K562 (cell line): ENCODE results near the gene KRT4. TPM values are rescaled to one million over a fixed set of nuclear protein-coding genes. Genes with fewer than 3 reads are reported as not detected.

ENCODE experiments used
- ATAC-seq: fragments of 200-7000 bp; cut with Tn5 transposase; 3 replicates; pipeline ENCODE4 v1.9.1; 2020; ENCODE audit warnings: moderate library complexity
- BruUV-seq: library from RNA; stranded (reverse); fragments of 400-500 nt; replicated peaks from 2 replicates; lab custom pipeline; 2021; lab: Mats Ljungman, UMichigan
- CTCF ChIA-PET: fragments of 300-600 bp; formaldehyde crosslinking; extraction: SDS; loops from one replicate; lab custom pipeline; 2021; ENCODE audit warnings: low intra/inter-chr PET ratio; lab: Yijun Ruan, JAX
- POLR2A ChIA-PET: fragments of 300-600, 350-650 bp; sonication (Branson Sonifier 250); formaldehyde crosslinking; extraction: SDS; loops from one replicate; lab custom pipeline; 2021; ENCODE audit warnings: antibody characterized with exemption, inconsistent platforms; lab: Yijun Ruan, JAX
- DNase-seq, 4 experiments: peaks; one replicate each; pipeline versions ENCODE4 v3.0.0 to v3.0.0-alpha.2; 2011 to 2018; ENCODE audit warnings: low spot score in 3 of 4, mixed read lengths in 3 of 4; ENCODE audit errors: extremely low read depth in 1 of 4
- FAIRE-seq: peaks from 2 replicates; lab custom pipeline; 2011; peaks lifted over from hg19 to GRCh38; lab: Jason Lieb, UNC
- H2AFZ ChIP-seq: 2 replicates; pipeline ENCODE4 v1.6.0; 2011; ENCODE audit warnings: low read depth, low read length, control low read depth, inconsistent platforms
- H3K27ac ChIP-seq: fragments of 200-600 bp; 3 replicates; pipeline ENCODE4 v1.8.0; 2011; ENCODE audit warnings: low read depth, mild to moderate bottlenecking, control low read depth, inconsistent platforms, low read length, moderate library complexity, mixed read lengths; ENCODE audit errors: extremely low read depth
- H3K27me3 ChIP-seq, 2 experiments: fragments of 300-600 bp in 1 of 2; 2 replicates in 1 of 2; 3 replicates in 1 of 2; pipeline versions ENCODE4 v1.6.0 to v1.8.0; 2011; ENCODE audit warnings: inconsistent platforms in 2 of 2, low read length in 2 of 2, mild to moderate bottlenecking in 1 of 2, mixed read lengths in 1 of 2, moderate library complexity in 1 of 2; ENCODE audit not compliant: control insufficient read depth in 2 of 2, insufficient read depth in 2 of 2
- H3K36me3 ChIP-seq: fragments of 300-600 bp; 3 replicates; pipeline ENCODE4 v1.8.0; 2011; ENCODE audit warnings: mild to moderate bottlenecking, low read length, inconsistent platforms; ENCODE audit not compliant: control insufficient read depth, insufficient read depth
- H3K4me1 ChIP-seq, 2 experiments: fragments of 200-600 bp in 1 of 2; replicated peaks in 1 of 2; 2 replicates in 1 of 2; 3 replicates in 1 of 2; pipeline versions ENCODE4 v1.5.1 to v1.8.0; 2011; ENCODE audit warnings: inconsistent platforms in 2 of 2, low read length in 2 of 2, mild to moderate bottlenecking in 1 of 2, mixed read lengths in 1 of 2, moderate library complexity in 1 of 2; ENCODE audit not compliant: control insufficient read depth in 2 of 2, insufficient read depth in 2 of 2
- H3K4me2 ChIP-seq: 2 replicates; pipeline ENCODE4 v1.6.1; 2011; ENCODE audit warnings: low read length, control low read depth, inconsistent platforms, mixed read lengths; ENCODE audit not compliant: insufficient read depth
- H3K4me3 ChIP-seq: fragments of 200-600 bp; sonication (generic), shearing (Covaris generic); 2 replicates; pipeline ENCODE4 v1.5.1; 2016; ENCODE audit warnings: control low read depth, inconsistent platforms
- H3K79me2 ChIP-seq: fragments of 200-600 bp; 3 replicates; pipeline ENCODE4 v1.8.0; 2011; ENCODE audit warnings: low read length, inconsistent platforms; ENCODE audit not compliant: control insufficient read depth, insufficient read depth
- H3K9ac ChIP-seq, 2 experiments: 2 replicates each; pipeline versions ENCODE4 v1.6.0 to v1.6.1; 2011; ENCODE audit warnings: low read depth in 2 of 2, low read length in 2 of 2, control low read depth in 1 of 2, inconsistent platforms in 1 of 2, mild to moderate bottlenecking in 1 of 2, mixed read lengths in 1 of 2; ENCODE audit not compliant: insufficient read depth in 1 of 2
- H3K9me1 ChIP-seq: one replicate; pipeline ENCODE4 v1.6.0; 2011; ENCODE audit warnings: inconsistent platforms, mild to moderate bottlenecking, low read length, moderate library complexity; ENCODE audit not compliant: control insufficient read depth, insufficient read depth
- H3K9me3 ChIP-seq: replicated peaks from 2 replicates; pipeline ENCODE4 v1.5.1; 2011; ENCODE audit warnings: low read depth, low read length, inconsistent platforms; ENCODE audit not compliant: control insufficient read depth, insufficient read depth
- H4K20me1 ChIP-seq: replicated peaks from 2 replicates; pipeline ENCODE4 v1.6.1; 2011; ENCODE audit warnings: low read length, inconsistent platforms, mixed read lengths; ENCODE audit not compliant: control insufficient read depth, insufficient read depth
- CCNT2 ChIP-seq: IDR thresholded peaks from 2 replicates; pipeline ENCODE4 v1.6.1; 2011; ENCODE audit warnings: borderline replicate concordance, low read depth, mild to moderate bottlenecking, moderate library complexity, mixed read lengths, low read length; ENCODE audit not compliant: insufficient read length; ENCODE audit errors: extremely low read depth
- EP400 ChIP-seq: fragments of 450-650 bp; IDR thresholded peaks from 2 replicates; pipeline ENCODE4 v1.6.1; 2017; ENCODE audit warnings: antibody characterized with exemption, mild to moderate bottlenecking, moderate library complexity
- NCOA2 ChIP-seq, 2 experiments: fragments of 450-650 bp; IDR thresholded peaks; 2 replicates each; pipeline ENCODE4 v1.6.1; 2018; ENCODE audit warnings: mild to moderate bottlenecking in 2 of 2, moderate library complexity in 1 of 2; ENCODE audit not compliant: partially characterized antibody in 2 of 2
- NFIX ChIP-seq: fragments of 250-450 bp; sonication (Bioruptor Pico); IDR thresholded peaks from 2 replicates; pipeline ENCODE4 v1.4.0; 2020; ENCODE audit warnings: low read depth, mild to moderate bottlenecking, moderate library complexity
- ZFP30 ChIP-seq: fragments of 250-450 bp; sonication (Bioruptor Pico); IDR thresholded peaks from 2 replicates; pipeline ENCODE4 v1.8.0; 2022; ENCODE audit warnings: moderate library complexity, mild to moderate bottlenecking, inconsistent platforms, borderline replicate concordance
- ZNF699 ChIP-seq: fragments of 250-450 bp; sonication (Bioruptor Pico); IDR thresholded peaks from 2 replicates; pipeline ENCODE4 v1.8.0; 2021; ENCODE audit warnings: mild to moderate bottlenecking, moderate library complexity; ENCODE audit not compliant: insufficient replicate concordance
- WGBS: fragments of 100-300 bp; shearing (Covaris generic); methylation state at CpG from one replicate; pipeline ENCODE4 v1.1.6; 2016; ENCODE audit warnings: low coverage, mixed read lengths; ENCODE audit not compliant: insufficient coverage; ENCODE audit errors: missing lambda C conversion rate; 5-methylcytosine and 5-hydroxymethylcytosine counted together
- in situ Hi-C: fragments of 300-500 bp; cut with MboI; formaldehyde crosslinking; loops from 4 replicates; pipeline ENCODE4 v1.15.0; 2018; ENCODE audit warnings: inconsistent platforms, mixed read lengths
- intact Hi-C: fragments of 100-400 bp; cut with micrococcal nuclease; formaldehyde crosslinking; loops from 2 replicates; pipeline ENCODE4 v1.14.2; 2022
- polyA plus RNA-seq, 8 experiments: library from polyadenylated mRNA; depleted of rRNA in 4 of 8; stranded (reverse) in 5 of 8; unstranded in 3 of 8; fragments of >200 nt; fragmentation: Nextera tagmentation in 2 of 8; fragmentation: Illumina TruSeq in 1 of 8; extraction: Ambion mirVana in 2 of 8; extraction: Trizol in 1 of 8; gene quantifications; 2 replicates each; pipeline versions ENCODE4 v1.2.1 to v1.2.3, GENCODE V29; 2011 to 2014; ENCODE audit warnings: inconsistent platforms in 1 of 8, missing spikeins in 1 of 8
- total RNA-seq, 7 experiments: library from RNA; depleted of rRNA in 6 of 7; stranded (reverse); fragments of >200 nt in 6 of 7; fragmentation: Illumina TruSeq in 2 of 7; extraction: Trizol in 2 of 7; gene quantifications; 2 replicates each; pipeline versions ENCODE4 v1.2.1 to v1.2.3, GENCODE V29; 2011 to 2021; ENCODE audit warnings: low replicate concordance in 1 of 7
- TF ChIP-seq, protein P1 (sequence below): fragments of 250-450 bp; sonication (Bioruptor Pico); IDR thresholded peaks from 2 replicates; pipeline ENCODE4 v1.6.1; 2021; ENCODE audit warnings: mild to moderate bottlenecking

The KRT4 gene
- total and polyA plus RNA-seq, 9 of the 15 experiments (the other 6 are each of a cell fraction or from before 2014, with no cell fraction given) = not detected

DNA sequence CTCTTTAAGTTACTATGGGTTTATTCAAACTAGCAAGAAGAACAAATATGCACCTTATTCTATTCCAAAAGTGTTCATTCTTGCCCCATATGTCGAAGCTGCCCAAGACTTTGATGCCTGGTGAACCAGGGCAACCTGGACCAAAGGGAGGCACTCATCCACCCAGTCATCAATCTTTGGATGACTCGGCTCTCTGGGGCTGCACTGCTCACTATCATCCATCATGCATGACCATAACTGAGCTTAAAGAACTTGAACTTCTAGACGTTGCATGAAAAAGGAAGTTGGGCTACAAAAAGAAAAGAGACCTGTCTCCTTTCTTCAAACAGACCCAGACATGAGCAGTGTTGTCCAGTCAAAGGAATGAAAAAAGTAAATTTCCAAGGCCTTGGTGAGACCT is 1.2 kb downstream of the KRT4 start (continued):
- TF ChIP-seq ZNF699 (CRISPR knock-in tag) = no peak
- no peak for TF ChIP-seq NFIX (CRISPR knock-in tag)
- TF ChIP-seq, protein P1, sequence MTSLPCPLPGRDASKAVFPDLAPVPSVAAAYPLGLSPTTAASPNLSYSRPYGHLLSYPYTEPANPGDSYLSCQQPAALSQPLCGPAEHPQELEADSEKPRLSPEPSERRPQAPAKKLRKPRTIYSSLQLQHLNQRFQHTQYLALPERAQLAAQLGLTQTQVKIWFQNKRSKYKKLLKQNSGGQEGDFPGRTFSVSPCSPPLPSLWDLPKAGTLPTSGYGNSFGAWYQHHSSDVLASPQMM (CRISPR knock-in tag) = no peak
- no peak for TF ChIP-seq NCOA2 (IDR thresholded peaks at IDR 0.05; ENCODE audit: partially characterized antibody in 2 of 2)
- TF ChIP-seq CCNT2 = no peak

DNA sequence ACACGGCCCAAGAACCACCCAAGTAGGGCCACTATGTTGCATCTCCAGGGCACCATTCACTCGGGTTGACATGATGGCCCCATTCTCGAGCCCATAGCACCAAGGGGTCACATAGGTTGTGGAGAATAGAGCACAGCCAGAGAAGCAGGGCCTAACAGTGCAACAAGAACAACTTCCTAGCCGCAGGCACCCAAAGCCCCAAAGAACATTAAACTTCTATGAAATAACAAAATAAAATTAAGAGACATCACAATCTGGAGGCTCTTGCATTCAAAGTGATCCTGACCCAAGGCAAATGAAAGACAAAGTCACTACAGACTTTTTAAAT is 1.9 kb downstream of the KRT4 start:
- Histone ChIP-seq H2AFZ (no peak overlapping the region), H3K9me1 (peaks cover 2% of the 10 kb centered on the region), H3K4me3 (no peak overlapping the region), H3K27me3 (peaks cover 29 to 53% of the 10 kb centered on the region in 2 experiments), H3K4me1 (no peaks in the 10 kb centered on the region; a peak in 1 of 5 replicates), H3K9me3 (no peaks in the 10 kb centered on the region)
- intact Hi-C loops = no loop called here
- no TSS peak for BruUV-seq
- 0% methylated on average over 4 of the region's 4 CpGs for WGBS
- FAIRE-seq = no peak
- no peak for ATAC-seq
- POLR2A ChIA-PET = interaction anchor here (1.3 kb wide), 1 partner anchor 19 kb away, joined by 4 read pairs; no protein-coding TSS in a partner anchor
- no peak for DNase-seq
- TF ChIP-seq EP400 = no peak
- TF ChIP-seq ZFP30 (CRISPR knock-in tag) = no peak
- TF ChIP-seq, all 486 proteins: peak for 0
- no peak overlapping the region for H3K4me2 ChIP-seq
- H3K27ac ChIP-seq = no peak overlapping the region
- H3K79me2 ChIP-seq = no peaks in the 10 kb centered on the region
- no peak overlapping the region for H3K9ac ChIP-seq
- CTCF ChIA-PET = no interaction called here
- in situ Hi-C loops = no loop called here
- H3K36me3 ChIP-seq = no peaks in the 10 kb centered on the region
- no peaks in the 10 kb centered on the region; the same call in none of the 2 replicates for H4K20me1 ChIP-seq
